ENCODE results near the gene ARHGAP5. TPM values are rescaled to one million over a fixed set of nuclear protein-coding genes. Genes with fewer than 3 reads are reported as not detected.

Gene ARHGAP5
- total and polyA plus RNA-seq, 8 donors, result 10.3 to 229 (median 100) TPM

- H3K9me3 ChIP-seq, result no peaks in the 10 kb centered on the region
- 92 to 95% (median 93%) methylated on average over 6 of the region's 6 CpGs for WGBS, 5 donors
Measured at GRCh38 chr14:32090686-32091085, 13.6 kb downstream of the ARHGAP5 start.

GRCh38 chr14:32099473-32099872 lies 22.4 kb downstream of the ARHGAP5 start:
- H3K4me3 ChIP-seq, result no peak overlapping the region
- H3K27ac ChIP-seq, result no peak overlapping the region
- intact Hi-C loops (cut with DNase I; ENCODE audit: low total_unique reads), result no loop called here
- no peaks in the 10 kb centered on the region for H3K27me3 ChIP-seq
- H3K4me1 ChIP-seq, result peaks cover 0 to 31% (median 15%) of the 10 kb centered on the region in 4 donors
- H3K9me3 ChIP-seq, result no peaks in the 10 kb centered on the region
- TF ChIP-seq POLR2A (IDR thresholded peaks at IDR 0.05) (no peak), EP300 (IDR thresholded peaks at IDR 0.05) (no peak), POLR2AphosphoS5 (IDR thresholded peaks at IDR 0.05) (no peak)
- TF ChIP-seq, protein P1, sequence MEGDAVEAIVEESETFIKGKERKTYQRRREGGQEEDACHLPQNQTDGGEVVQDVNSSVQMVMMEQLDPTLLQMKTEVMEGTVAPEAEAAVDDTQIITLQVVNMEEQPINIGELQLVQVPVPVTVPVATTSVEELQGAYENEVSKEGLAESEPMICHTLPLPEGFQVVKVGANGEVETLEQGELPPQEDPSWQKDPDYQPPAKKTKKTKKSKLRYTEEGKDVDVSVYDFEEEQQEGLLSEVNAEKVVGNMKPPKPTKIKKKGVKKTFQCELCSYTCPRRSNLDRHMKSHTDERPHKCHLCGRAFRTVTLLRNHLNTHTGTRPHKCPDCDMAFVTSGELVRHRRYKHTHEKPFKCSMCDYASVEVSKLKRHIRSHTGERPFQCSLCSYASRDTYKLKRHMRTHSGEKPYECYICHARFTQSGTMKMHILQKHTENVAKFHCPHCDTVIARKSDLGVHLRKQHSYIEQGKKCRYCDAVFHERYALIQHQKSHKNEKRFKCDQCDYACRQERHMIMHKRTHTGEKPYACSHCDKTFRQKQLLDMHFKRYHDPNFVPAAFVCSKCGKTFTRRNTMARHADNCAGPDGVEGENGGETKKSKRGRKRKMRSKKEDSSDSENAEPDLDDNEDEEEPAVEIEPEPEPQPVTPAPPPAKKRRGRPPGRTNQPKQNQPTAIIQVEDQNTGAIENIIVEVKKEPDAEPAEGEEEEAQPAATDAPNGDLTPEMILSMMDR (IDR thresholded peaks at IDR 0.05), result no peak
- WGBS, 5 donors, result 94 to 97% (median 96%) methylated on average over 2 of the region's 2 CpGs
- DNase-seq, result no peak
- peaks cover 0 to 11% (median 6%) of the 10 kb centered on the region in 4 donors for H3K36me3 ChIP-seq

More at GRCh38 chr14:32090686-32091085, 13.6 kb downstream of the ARHGAP5 start:
- no peak overlapping the region for H3K27ac ChIP-seq
- intact Hi-C loops (cut with DNase I; ENCODE audit: low total_unique reads), result no loop called here
- peaks cover 0 to 45% (median 37%) of the 10 kb centered on the region in 4 donors for H3K36me3 ChIP-seq
- H3K4me1 ChIP-seq, result peaks cover 0 to 36% (median 16%) of the 10 kb centered on the region in 4 donors
- TF ChIP-seq EP300 (IDR thresholded peaks at IDR 0.05), result no peak
- no peak for TF ChIP-seq POLR2AphosphoS5 (IDR thresholded peaks at IDR 0.05)
- TF ChIP-seq, protein P1 (IDR thresholded peaks at IDR 0.05), result no peak
- TF ChIP-seq POLR2A (IDR thresholded peaks at IDR 0.05), result no peak
- H3K4me3 ChIP-seq, result no peak overlapping the region
- no peaks in the 10 kb centered on the region for H3K27me3 ChIP-seq
- DNase-seq, result no peak

DNA sequence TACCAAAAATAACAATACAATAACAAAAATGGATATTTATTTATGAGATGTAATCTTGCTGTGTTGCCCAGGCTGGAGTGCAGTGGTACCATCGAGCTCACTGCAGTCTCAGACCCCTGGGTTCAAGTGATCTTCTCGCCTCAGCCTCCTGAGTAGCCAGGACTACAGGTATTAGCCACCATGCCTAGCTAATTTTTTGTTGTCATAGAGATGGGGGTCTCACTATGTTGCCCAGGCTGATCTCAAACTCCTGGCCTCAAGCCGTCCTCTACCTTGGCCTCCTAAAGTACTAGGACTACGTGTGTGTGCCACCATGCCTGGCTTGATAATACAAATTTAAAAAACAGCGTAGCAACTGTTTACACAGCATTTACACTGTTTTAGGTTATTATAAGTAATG lies 23.1 kb downstream of the ARHGAP5 start:
- 92 to 99% (median 95%) methylated on average over 5 of the region's 5 CpGs for WGBS, 5 donors
- H3K4me3 ChIP-seq, result no peak overlapping the region
- no peaks in the 10 kb centered on the region for H3K9me3 ChIP-seq
- no peaks in the 10 kb centered on the region for H3K27me3 ChIP-seq
- no peak for DNase-seq
- H3K4me1 ChIP-seq, result peaks cover 0 to 37% (median 21%) of the 10 kb centered on the region in 4 donors
- no peak overlapping the region for H3K27ac ChIP-seq
- TF ChIP-seq, protein P1 (IDR thresholded peaks at IDR 0.05), result no peak
- TF ChIP-seq POLR2AphosphoS5 (IDR thresholded peaks at IDR 0.05), result no peak
- TF ChIP-seq POLR2A (IDR thresholded peaks at IDR 0.05), result no peak
- TF ChIP-seq EP300 (IDR thresholded peaks at IDR 0.05), result no peak
- H3K36me3 ChIP-seq, result peaks cover 0 to 8% (median 5%) of the 10 kb centered on the region in 4 donors
- intact Hi-C loops (cut with DNase I; ENCODE audit: low total_unique reads), result no loop called here

DNA sequence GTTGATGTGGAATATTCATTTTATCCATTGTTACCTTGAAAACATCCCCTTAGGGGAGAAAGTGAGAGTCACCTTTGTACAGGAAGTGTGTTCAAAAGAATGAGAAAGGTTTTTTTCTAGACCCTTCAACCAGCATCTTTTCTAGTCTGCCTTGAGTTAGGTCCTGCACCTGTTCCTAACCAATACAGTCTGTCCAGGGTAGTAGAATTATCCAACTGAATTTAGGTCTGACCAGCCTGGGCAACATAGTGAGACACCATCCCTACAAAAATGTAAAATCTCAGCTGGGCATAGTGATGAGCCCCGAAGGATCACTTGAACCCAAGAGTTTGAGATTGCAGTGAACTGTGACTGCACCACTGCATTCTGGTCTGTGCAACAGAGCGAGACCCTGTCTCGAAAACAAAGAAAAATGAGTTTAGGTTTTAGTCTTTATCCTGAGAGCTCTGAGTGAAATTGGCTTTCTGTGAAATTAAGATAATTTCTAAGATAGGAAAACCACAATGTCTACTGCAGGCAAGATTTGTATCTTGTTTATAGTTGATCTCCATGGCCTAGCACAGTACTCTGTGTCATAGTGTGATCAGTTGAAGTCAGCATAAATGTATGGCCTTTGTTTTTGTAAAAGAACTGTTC lies 25.2 kb downstream of the ARHGAP5 start:
- intact Hi-C loops (cut with DNase I; ENCODE audit: low total_unique reads), result no loop called here
- H3K4me3 ChIP-seq, result no peak overlapping the region
- TF ChIP-seq POLR2A (IDR thresholded peaks at IDR 0.05), result no peak
- TF ChIP-seq POLR2AphosphoS5 (IDR thresholded peaks at IDR 0.05), result no peak
- H3K27me3 ChIP-seq, result no peaks in the 10 kb centered on the region
- H3K4me1 ChIP-seq, result peaks cover 0 to 39% (median 26%) of the 10 kb centered on the region in 4 donors
- no peak for DNase-seq
- 63 to 84% (median 79%) methylated on average over 3 of the region's 3 CpGs for WGBS, 5 donors
- H3K27ac ChIP-seq, result no peak overlapping the region
- no peaks in the 10 kb centered on the region for H3K9me3 ChIP-seq
- peaks cover 0 to 5% (median 5%) of the 10 kb centered on the region in 4 donors for H3K36me3 ChIP-seq

GRCh38 chr14:32102968-32103367 lies 25.9 kb downstream of the ARHGAP5 start:
- TF ChIP-seq, protein P1 (IDR thresholded peaks at IDR 0.05), result no peak
- TF ChIP-seq EP300 (IDR thresholded peaks at IDR 0.05) (no peak), POLR2AphosphoS5 (IDR thresholded peaks at IDR 0.05) (no peak), POLR2A (IDR thresholded peaks at IDR 0.05) (no peak)
- Histone ChIP-seq H3K27ac (no peak overlapping the region), H3K4me3 (no peak overlapping the region), H3K9me3 (no peaks in the 10 kb centered on the region), H3K4me1 (peaks cover 0 to 46% (median 27%) of the 10 kb centered on the region in 4 donors), H3K36me3 (peaks cover 0 to 5% (median 5%) of the 10 kb centered on the region in 4 donors), H3K27me3 (no peaks in the 10 kb centered on the region)
- intact Hi-C loops (cut with DNase I; ENCODE audit: low total_unique reads), result no loop called here
- no peak for DNase-seq
